GM18526 (cell line): ENCODE results near the gene PTK7.

ENCODE experiments used
- POLR2A ChIP-seq: IDR thresholded peaks from 3 replicates; pipeline ENCODE4 v1.6.1; 2011; ENCODE audit not compliant: insufficient read length; ENCODE audit errors: extremely low read depth

Gene PTK7

GRCh38 chr6:43075670-43076463, at the start of gene PTK7:
Gene PTK7 (plus strand): TSS chr6:43076314. CDS start chr6:43076489, 175 bp downstream.
- TF ChIP-seq POLR2A, result no peak

GRCh38 chr6:43026365-43026764, 49.7 kb upstream of the PTK7 start:
- no peak for TF ChIP-seq POLR2A

- TF ChIP-seq POLR2A, result no peak
Observed at GRCh38 chr6:43029120-43029519, 47.0 kb upstream of the PTK7 start.

- no peak for TF ChIP-seq POLR2A
Observed at GRCh38 chr6:43032326-43032725, 43.8 kb upstream of the PTK7 start.

- no peak for TF ChIP-seq POLR2A
Observed at GRCh38 chr6:43033496-43034189, 42.5 kb upstream of the PTK7 start.

GRCh38 chr6:43034190-43034525, 42.0 kb upstream of the PTK7 start:
- no peak for TF ChIP-seq POLR2A

- no peak for TF ChIP-seq POLR2A
Observed at GRCh38 chr6:43035495-43036194, 40.5 kb upstream of the PTK7 start.

- TF ChIP-seq POLR2A, result no peak
Observed at GRCh38 chr6:43036712-43037111, 39.4 kb upstream of the PTK7 start.

- no peak for TF ChIP-seq POLR2A
Observed at GRCh38 chr6:43037197-43037596, 38.9 kb upstream of the PTK7 start.

- TF ChIP-seq POLR2A, result no peak
Observed at GRCh38 chr6:43037706-43038105, 38.4 kb upstream of the PTK7 start.

GRCh38 chr6:43038727-43039126, 37.4 kb upstream of the PTK7 start:
- no peak for TF ChIP-seq POLR2A

- TF ChIP-seq POLR2A, result no peak
Observed at GRCh38 chr6:43040542-43041257, 35.4 kb upstream of the PTK7 start.

GRCh38 chr6:43043310-43043709, 32.8 kb upstream of the PTK7 start:
- TF ChIP-seq POLR2A, result no peak

- TF ChIP-seq POLR2A, result no peak
Observed at GRCh38 chr6:43045371-43045930, 30.7 kb upstream of the PTK7 start.

- no peak for TF ChIP-seq POLR2A
Observed at GRCh38 chr6:43047998-43048397, 28.1 kb upstream of the PTK7 start.
